22Rv1 (cell line): ENCODE results near the gene SCAP.

Experiments used
- CTCF ChIP-seq: fragments of 450-650 bp; IDR thresholded peaks from 2 replicates; pipeline ENCODE4 v1.5.1; 2017; ENCODE audit warnings: mild to moderate bottlenecking
- ZFX ChIP-seq: fragments of 450-650 bp; IDR thresholded peaks from 2 replicates; pipeline ENCODE4 v1.6.1; 2017; ENCODE audit warnings: antibody characterized with exemption, borderline replicate concordance

DNA sequence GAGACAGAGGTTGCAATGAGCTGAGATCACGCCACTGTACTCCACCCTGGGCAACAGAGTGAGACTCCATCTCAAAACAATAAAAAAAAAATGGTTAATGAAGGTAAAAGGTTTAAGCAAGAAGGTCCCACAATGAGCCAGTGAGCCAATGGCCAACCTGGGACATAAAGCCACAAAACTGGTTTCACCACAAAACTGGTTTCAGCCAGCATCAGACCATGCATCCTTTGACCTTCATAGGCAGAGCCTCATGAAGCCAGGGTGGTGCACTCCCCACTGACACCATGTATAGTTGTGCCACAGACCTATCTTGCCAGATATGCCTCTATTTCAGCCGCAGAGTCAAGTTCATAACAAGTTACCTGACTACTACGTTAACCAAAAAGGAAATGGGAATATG lies 41.9 kb downstream of the SCAP start:
- TF ChIP-seq CTCF, result no peak
- no peak for TF ChIP-seq ZFX
